NCI-H2171 (cell line): Measurements from ENCODE around the gene EXOC2.
"Not testable (repeated sequence)": the region's sequence is repeated elsewhere in the genome, so short reads cannot be mapped to it uniquely, and the experiment has no call there.

ENCODE experiments used
- DNase-seq: peaks from one replicate; lab custom pipeline; 2025; lab: John Stamatoyannopoulos, UW

The EXOC2 gene

GRCh38 chr6:709471-710056, 16.6 kb upstream of the EXOC2 start:
- DNase-seq: no peak

DNA sequence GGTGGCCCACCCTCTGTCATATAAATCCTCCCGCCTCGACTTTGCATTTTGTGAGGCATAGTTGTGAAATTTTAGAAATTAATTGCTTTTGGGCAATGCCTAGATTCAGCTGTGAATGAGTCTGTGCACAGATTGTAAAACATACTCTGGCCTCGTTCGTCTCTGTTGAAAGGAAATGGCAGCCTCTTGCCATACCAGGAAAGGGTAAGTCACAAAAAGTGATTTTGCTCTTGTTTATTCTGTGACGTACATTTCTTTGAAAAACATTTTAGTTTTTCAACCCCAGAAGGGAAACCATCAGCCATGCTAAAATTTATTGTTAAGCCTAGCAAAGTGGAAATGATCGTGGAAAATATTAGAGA, 15.3 kb upstream of the EXOC2 start:
- DNase-seq: no peak

DNA sequence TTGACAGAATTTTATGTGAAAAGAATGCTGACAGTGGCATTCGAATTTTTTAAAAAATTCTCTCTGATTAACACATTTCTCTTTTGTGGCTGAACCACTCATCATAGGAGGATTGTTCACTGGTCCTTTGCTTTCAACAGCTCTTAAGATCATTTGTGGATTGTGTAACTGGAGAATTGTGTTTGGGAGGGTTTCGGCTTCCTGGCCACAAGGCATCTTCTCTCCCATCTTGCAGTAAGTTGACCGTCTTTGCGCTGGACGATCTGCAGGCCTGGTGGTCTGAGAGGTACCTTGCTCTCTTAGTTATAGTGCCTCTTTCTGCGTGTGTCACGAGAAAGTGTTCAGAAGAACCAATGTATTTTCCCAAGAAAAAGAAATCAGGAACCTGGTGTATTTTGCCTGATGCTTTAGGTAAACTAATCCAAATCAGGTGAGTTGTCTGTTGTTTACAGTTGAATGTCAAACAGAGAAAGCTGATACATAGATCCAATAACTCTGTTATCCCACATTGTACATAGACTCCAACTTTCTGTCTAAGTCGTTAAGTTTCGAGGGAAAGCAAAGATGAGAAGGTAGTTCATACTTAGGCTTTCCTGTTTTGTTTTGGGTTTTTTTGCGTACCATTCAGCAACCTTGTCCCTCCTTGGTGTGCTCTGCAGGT, 14.8 kb upstream of the EXOC2 start:
- DNase-seq: no peak

- DNase-seq: no peak
These were observed 14.0 kb upstream of the EXOC2 start for GRCh38 chr6:706819-707381.

GRCh38 chr6:706146-706545, 13.2 kb upstream of the EXOC2 start:
- DNase-seq: no peak

- DNase-seq: no peak
These were observed 12.1 kb upstream of the EXOC2 start for GRCh38 chr6:705047-705446.

- DNase-seq: no peak
These were observed 11.1 kb upstream of the EXOC2 start for GRCh38 chr6:704046-704445.

GRCh38 chr6:703552-703951, 10.6 kb upstream of the EXOC2 start:
- DNase-seq: no peak

DNA sequence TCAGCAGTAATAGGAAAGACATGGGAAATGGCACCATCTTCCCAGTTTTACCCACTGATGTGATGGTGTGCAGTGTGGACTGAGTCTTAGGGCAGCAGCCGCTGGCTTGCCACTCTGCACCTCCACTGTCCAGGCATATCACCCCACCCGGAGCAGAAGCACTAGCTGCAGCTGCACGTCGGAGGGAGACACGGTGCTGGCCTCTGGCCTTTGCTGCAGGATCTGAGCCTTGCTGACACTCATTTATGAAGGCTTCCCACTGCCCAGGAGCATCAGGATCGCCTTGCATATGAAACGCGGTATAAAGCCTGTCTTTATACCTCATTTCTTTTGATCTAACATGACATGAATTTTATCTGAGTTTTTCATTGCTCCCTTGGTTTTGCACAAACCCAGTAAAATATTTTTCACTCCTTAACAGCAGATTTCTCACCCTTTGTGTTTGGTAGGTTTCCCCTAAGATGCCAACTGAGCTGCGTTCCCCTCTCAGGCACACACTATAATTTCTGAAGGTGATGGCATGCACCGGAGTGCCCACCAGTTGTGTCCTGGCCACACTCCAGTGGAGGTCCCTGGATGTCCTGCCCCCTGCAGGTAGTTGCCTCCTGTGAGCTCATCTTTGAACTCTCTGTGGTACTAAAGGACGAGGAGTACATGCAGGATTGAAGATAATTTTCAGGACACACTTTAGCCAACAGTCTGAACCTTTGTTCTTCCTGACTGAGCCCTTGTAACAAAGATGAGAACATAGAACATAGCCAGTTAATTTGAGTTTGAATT, 9.0 kb upstream of the EXOC2 start:
- DNase-seq: no peak

GRCh38 chr6:701215-701614, 8.3 kb upstream of the EXOC2 start:
- no peak for DNase-seq

DNA sequence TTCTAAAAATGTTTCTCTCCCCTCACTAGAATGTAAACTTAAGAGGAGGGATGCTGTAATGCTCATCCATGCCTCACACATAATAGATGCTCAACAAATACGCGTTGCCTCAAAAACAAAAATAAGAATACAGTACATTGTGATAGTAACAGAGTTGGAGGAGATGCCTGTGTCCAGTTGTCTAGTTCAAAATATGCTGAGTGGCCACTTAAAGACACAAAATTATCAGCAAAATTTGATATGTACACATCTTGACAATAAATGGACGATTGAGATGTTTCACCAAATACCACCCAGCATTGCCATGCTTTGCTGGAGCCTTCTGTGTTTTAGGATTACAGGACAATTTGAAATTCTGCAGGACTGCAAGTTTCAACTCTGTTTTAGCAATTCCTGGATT, 7.6 kb upstream of the EXOC2 start:
- DNase-seq: no peak

GRCh38 chr6:699319-699718, 6.4 kb upstream of the EXOC2 start:
- no peak for DNase-seq

DNA sequence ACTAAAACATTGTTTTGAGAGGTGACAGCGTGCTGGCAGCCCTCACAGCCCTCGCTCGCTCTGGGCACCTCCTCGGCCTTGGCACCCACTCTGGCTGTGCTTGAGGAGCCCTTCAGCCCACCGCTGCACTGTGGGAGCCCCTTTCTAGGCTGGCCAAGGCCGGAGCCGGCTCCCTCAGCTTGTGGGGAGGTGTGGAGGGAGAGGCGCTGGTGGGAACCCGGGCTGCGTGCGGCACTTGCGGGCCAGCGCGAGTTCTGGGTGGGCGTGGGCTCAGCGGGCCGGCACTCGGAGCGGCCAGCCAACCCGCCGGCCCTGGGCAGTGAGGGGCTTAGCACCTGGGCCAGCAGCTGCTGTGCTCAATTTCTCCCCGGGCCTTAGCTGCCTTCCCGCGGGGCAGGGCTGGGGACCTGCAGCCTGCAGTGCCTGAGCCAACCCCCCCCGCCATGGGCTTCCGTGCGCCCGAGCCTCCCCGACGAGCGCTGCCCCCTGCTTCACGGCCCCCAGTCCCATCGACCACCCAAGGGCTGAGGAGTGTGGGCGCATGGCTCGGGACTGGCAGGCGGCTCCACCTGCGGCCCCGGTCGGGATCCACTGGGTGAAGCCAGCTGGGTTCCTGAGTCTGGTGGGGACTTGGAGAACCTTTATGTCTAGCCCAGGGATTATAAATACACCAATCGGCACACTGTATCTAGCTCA, 1.6 kb upstream of the EXOC2 start:
- not testable (repeated sequence) for DNase-seq

GRCh38 chr6:693723-694009, 727 bp upstream of the EXOC2 start:
- DNase-seq: no peak

DNA sequence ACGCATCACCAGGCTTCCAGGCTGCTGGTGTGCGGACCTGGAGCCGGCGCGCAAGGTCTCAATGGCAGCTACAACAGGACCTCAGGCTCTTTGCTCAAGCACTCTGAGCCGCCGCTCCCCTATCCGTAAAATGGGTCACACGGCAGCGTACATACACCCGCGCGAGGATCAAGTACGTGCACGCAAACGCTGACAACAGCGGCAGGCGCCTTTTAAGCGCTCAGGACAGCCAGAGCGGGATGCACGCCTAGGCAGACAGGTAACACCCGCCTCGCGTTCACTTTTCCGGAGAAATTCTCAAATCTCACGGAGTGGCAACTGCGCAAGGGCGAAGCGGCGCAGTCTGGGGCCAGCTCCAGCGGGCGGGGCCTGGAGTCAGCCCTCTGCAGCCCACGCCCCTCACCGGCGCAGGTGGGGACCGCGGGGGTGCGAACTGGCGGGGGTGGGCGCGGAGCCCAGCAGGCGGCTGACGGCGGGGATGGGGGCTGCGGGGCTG, 535 bp downstream of the EXOC2 start:
- peak; percentile 62 for DNase-seq

GRCh38 chr6:689223-689622, 3.7 kb downstream of the EXOC2 start:
- no peak for DNase-seq

DNA sequence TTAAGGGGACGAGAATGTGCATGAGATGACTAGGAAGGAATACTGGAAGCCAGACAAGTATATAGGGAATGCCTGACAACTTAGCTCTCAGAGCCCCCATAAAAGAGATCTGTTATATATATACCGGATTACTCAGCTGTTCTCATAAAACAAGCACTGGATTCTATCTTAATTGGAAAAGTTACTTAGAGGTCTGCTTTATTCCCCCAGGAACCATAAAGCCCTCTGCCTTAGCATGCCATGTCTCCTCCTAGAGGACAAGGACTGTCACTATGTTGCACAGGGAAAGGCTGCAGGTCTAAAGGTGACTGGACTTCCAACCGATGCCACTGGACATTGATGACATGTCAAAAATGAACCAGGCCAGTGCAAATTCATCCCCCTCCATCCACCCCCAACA, 6.4 kb downstream of the EXOC2 start:
- DNase-seq: no peak

- no peak for DNase-seq
These were observed 7.9 kb downstream of the EXOC2 start for GRCh38 chr6:684831-685636.

DNA sequence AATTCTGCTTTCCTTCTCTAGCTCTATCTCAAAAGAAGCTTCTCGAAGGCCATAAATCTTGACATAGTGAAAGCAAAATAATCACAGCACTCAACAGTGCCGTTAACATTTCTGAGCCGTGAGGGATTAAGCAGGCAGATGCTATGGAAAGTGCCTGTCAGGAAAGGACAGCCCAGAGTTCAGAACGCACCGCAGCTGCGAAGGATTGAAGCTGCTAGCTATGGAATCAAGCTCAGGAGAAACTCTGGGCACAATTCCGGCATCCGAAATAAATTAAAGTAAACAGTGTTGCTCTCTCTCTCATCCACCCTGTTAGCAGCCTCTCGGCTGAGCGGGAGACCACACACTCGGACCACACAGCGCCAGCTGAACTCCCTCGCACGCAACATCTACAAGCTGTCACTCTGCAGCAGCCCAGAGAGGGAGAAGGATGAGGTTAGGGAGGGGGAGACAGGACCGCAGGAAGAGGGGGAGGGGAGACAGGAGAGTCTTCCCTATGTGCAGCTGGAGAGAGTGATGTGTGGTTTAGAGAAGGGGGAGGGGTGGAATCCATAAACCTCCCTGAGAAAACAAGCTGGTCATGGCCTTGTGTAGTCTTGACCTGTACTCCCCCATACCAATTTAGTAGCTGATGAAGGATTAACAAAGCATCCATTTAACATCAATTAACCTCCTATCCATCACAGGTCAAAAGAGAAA, 9.0 kb downstream of the EXOC2 start:
- peak; percentile 70 for DNase-seq

- no peak for DNase-seq
These were observed 12.1 kb downstream of the EXOC2 start for GRCh38 chr6:680666-681340.

GRCh38 chr6:680251-680650, 12.7 kb downstream of the EXOC2 start:
- no peak for DNase-seq
